Erythroblast (primary cell): ENCODE data around the gene GRIK2.

Source experiments
- GATA1 ChIP-seq: IDR thresholded peaks from 2 replicates; pipeline ENCODE4 v1.6.1; 2011; ENCODE audit warnings: low read depth, mild to moderate bottlenecking, control low read depth, low read length, moderate library complexity
- POLR2A ChIP-seq: IDR thresholded peaks from 2 replicates; pipeline ENCODE4 v1.6.1; 2011; ENCODE audit warnings: mild to moderate bottlenecking, low read length

DNA sequence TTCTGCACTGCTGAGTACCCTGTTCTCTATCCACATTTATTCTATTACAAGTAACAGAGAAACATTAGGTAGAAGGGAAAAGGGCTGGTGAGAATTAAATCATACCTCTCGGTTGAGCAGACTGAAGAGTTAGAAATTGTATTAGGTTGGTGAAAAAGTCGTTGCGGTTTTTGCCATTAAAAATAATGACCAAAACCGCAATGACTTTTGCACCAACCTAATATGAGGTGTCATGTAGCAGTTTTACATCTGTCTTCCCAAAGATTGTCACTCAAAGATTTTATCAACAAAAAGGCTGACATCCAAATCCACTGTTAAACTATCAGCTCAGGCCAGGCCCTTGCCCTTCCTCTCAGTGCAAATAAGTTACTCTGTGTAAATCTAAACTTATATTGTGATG is 28.3 kb upstream of the GRIK2 start:
- TF ChIP-seq POLR2A (no peak), GATA1 (no peak)
